Sigmoid colon (tissue), 7 donors: Measurements from ENCODE around the gene SUPT5H. TPM values are rescaled to one million over a fixed set of nuclear protein-coding genes. Genes with fewer than 3 reads are reported as not detected.

Experiments used
- DNase-seq: peaks from one replicate; pipeline ENCODE4 v3.0.0-alpha.2; 2019
- H3K27ac ChIP-seq, 4 donors: fragments of 200-600 bp; sonication (generic); one replicate each; pipeline ENCODE4 v1.5.1; 2016 to 2019; ENCODE audit warnings: mild to moderate bottlenecking in 1 of 4
- H3K27me3 ChIP-seq, 3 donors: fragments of 200-600 bp; sonication (generic); one replicate each; pipeline ENCODE4 v1.5.1; 2019; ENCODE audit warnings: mild to moderate bottlenecking in 1 of 3
- H3K36me3 ChIP-seq, 4 donors: fragments of 200-600 bp; sonication (generic); one replicate each; pipeline ENCODE4 v1.5.1; 2016 to 2019
- H3K4me1 ChIP-seq, 4 donors: fragments of 200-600 bp; sonication (generic); one replicate each; pipeline ENCODE4 v1.5.1; 2017 to 2019
- H3K4me3 ChIP-seq, 4 donors: fragments of 200-600 bp; sonication (generic); one replicate each; pipeline ENCODE4 v1.5.1; 2017 to 2019; ENCODE audit warnings: mild to moderate bottlenecking in 2 of 4, moderate library complexity in 1 of 4
- H3K9me3 ChIP-seq, 4 donors: fragments of 200-600 bp in 3 of 4; sonication (generic) in 3 of 4; one replicate each; pipeline versions ENCODE4 v1.5.1 to v1.6.1; 2013 to 2019
- CTCF ChIP-seq, 4 experiments: fragments of 450-650 bp in 3 of 4; fragments of 200-600 bp in 1 of 4; IDR thresholded peaks; one replicate each; pipeline ENCODE4 v1.5.1; 2016 to 2019; ENCODE audit warnings: antibody characterized with exemption in 4 of 4, mild to moderate bottlenecking in 3 of 4, moderate library complexity in 2 of 4
- EP300 ChIP-seq, 4 donors: sonication (generic); formaldehyde crosslinking; IDR thresholded peaks; one replicate each; pipeline ENCODE4 v1.6.1; 2017; ENCODE audit warnings: antibody characterized with exemption in 4 of 4
- POLR2A ChIP-seq, 2 donors: fragments of 450-650 bp; IDR thresholded peaks; one replicate each; pipeline ENCODE4 v1.6.1; 2016; ENCODE audit warnings: antibody characterized with exemption in 2 of 2, mild to moderate bottlenecking in 2 of 2, moderate library complexity in 2 of 2
- POLR2AphosphoS5 ChIP-seq, 4 donors: sonication (generic); formaldehyde crosslinking; IDR thresholded peaks; one replicate each; pipeline ENCODE4 v1.6.1; 2017; ENCODE audit warnings: antibody characterized with exemption in 4 of 4
- WGBS, 2 donors: extraction: QIAGEN DNeasy Blood & Tissue Kit; methylation state at CpG; one replicate each; pipeline ENCODE4 v1.1.7; 2013; 5-methylcytosine and 5-hydroxymethylcytosine counted together
- intact Hi-C: fragments of 100-400 bp; cut with DNase I; formaldehyde crosslinking; loops from one replicate; pipeline ENCODE4 v1.15.1; 2023
- polyA plus RNA-seq, 3 donors: library from polyadenylated mRNA; stranded (reverse); fragments of 200-250 nt; gene quantifications; one replicate each; pipeline ENCODE4 v1.2.3, GENCODE V29; 2013
- total RNA-seq, 4 donors: library from RNA; depleted of rRNA; stranded (reverse); fragments of >200 nt; gene quantifications; one replicate each; pipeline ENCODE4 v1.1.0, GENCODE V29; 2016
- donor health status: healthy with polysubstance abuse.
- donor health status: Bipolar disorder and iron deficiency.
- donor health status: healthy.

The SUPT5H gene
- total and polyA plus RNA-seq, 7 donors = 52.3 to 112 (median 77.1) TPM

GRCh38 chr19:39470724-39471339 lies 25.4 kb downstream of the SUPT5H start:
- no peak for DNase-seq
- H3K36me3 ChIP-seq = peaks cover 68 to 96% (median 87%) of the 10 kb centered on the region in 4 donors

GRCh38 chr19:39471756-39472536 lies 26.6 kb downstream of the SUPT5H start:
- Histone ChIP-seq H3K36me3 (peaks cover 61 to 94% (median 86%) of the 10 kb centered on the region in 4 donors), H3K27me3 (no peaks in the 10 kb centered on the region), H3K27ac (no peak overlapping the region), H3K4me1 (no peaks in the 10 kb centered on the region), H3K9me3 (no peaks in the 10 kb centered on the region), H3K4me3 (no peak overlapping the region)
- intact Hi-C loops = no loop called here
- TF ChIP-seq POLR2AphosphoS5 (IDR thresholded peaks at IDR 0.05) (no peak), EP300 (IDR thresholded peaks at IDR 0.05) (no peak), CTCF (IDR thresholded peaks at IDR 0.05) (no peak), POLR2A (IDR thresholded peaks at IDR 0.05) (no peak)
- no peak for DNase-seq
- 79 to 93% methylated on average over 8 of the region's 8 CpGs for WGBS, 2 donors

More at GRCh38 chr19:39470724-39471339, 25.4 kb downstream of the SUPT5H start:
- intact Hi-C loops = no loop called here
- Histone ChIP-seq H3K27me3 (no peaks in the 10 kb centered on the region), H3K9me3 (no peaks in the 10 kb centered on the region), H3K4me1 (no peaks in the 10 kb centered on the region), H3K27ac (no peak overlapping the region), H3K4me3 (no peak overlapping the region)
- WGBS, 2 donors = 86 to 88% methylated on average over 7 of the region's 7 CpGs
- TF ChIP-seq POLR2AphosphoS5 (IDR thresholded peaks at IDR 0.05) = no peak
- TF ChIP-seq EP300 (IDR thresholded peaks at IDR 0.05) = no peak
- no peak for TF ChIP-seq CTCF (IDR thresholded peaks at IDR 0.05)
- no peak for TF ChIP-seq POLR2A (IDR thresholded peaks at IDR 0.05)

- no peaks in the 10 kb centered on the region for H3K9me3 ChIP-seq
- no peak for DNase-seq
- peaks cover 58 to 87% (median 79%) of the 10 kb centered on the region in 4 donors for H3K36me3 ChIP-seq
- no peak overlapping the region for H3K27ac ChIP-seq
- intact Hi-C loops = no loop called here
- H3K4me3 ChIP-seq = no peak overlapping the region
- H3K4me1 ChIP-seq = no peaks in the 10 kb centered on the region
- TF ChIP-seq POLR2AphosphoS5 (IDR thresholded peaks at IDR 0.05) (no peak), CTCF (IDR thresholded peaks at IDR 0.05) (no peak), POLR2A (IDR thresholded peaks at IDR 0.05) (no peak)
- no peaks in the 10 kb centered on the region for H3K27me3 ChIP-seq
- 89 to 93% methylated on average over 32 of the region's 32 CpGs for WGBS, 2 donors
These were observed 27.5 kb downstream of the SUPT5H start for GRCh38 chr19:39472746-39473442.

- no peak for TF ChIP-seq EP300 (IDR thresholded peaks at IDR 0.05)
- TF ChIP-seq CTCF (IDR thresholded peaks at IDR 0.05) = no peak
- no peak for TF ChIP-seq POLR2A (IDR thresholded peaks at IDR 0.05)
- no peak for TF ChIP-seq POLR2AphosphoS5 (IDR thresholded peaks at IDR 0.05)
- intact Hi-C loops = no loop called here
- Histone ChIP-seq H3K4me1 (no peaks in the 10 kb centered on the region), H3K9me3 (no peaks in the 10 kb centered on the region), H3K27ac (no peak overlapping the region), H3K4me3 (no peak overlapping the region), H3K36me3 (peaks cover 55 to 81% (median 73%) of the 10 kb centered on the region in 4 donors), H3K27me3 (no peaks in the 10 kb centered on the region)
- 85 to 90% methylated on average over 11 of the region's 11 CpGs for WGBS, 2 donors
- DNase-seq = no peak
These were observed 28.1 kb downstream of the SUPT5H start for GRCh38 chr19:39473443-39473960.
